GM19372 (cell line): ENCODE data around the gene NTMT1.
A peak's percentile ranks its signal among the peaks of the same experiment; 100 is the strongest.
"Not testable (repeated sequence)": the region's sequence is repeated elsewhere in the genome, so short reads cannot be mapped to it uniquely, and the experiment has no call there.

Experiments
- ATAC-seq: cut with Tn5 transposase; IDR thresholded peaks from one replicate; pipeline ENCODE4 v1.9.1; 2021; ENCODE audit warnings: mild to moderate bottlenecking, low read depth, moderate library complexity; ENCODE audit not compliant: unreplicated experiment

Gene NTMT1

GRCh38 chr9:129633848-129634247 is 7.9 kb downstream of the NTMT1 start:
- ATAC-seq, result no peak

- ATAC-seq, result no peak
Measured at GRCh38 chr9:129635099-129636065, 9.4 kb downstream of the NTMT1 start.

DNA sequence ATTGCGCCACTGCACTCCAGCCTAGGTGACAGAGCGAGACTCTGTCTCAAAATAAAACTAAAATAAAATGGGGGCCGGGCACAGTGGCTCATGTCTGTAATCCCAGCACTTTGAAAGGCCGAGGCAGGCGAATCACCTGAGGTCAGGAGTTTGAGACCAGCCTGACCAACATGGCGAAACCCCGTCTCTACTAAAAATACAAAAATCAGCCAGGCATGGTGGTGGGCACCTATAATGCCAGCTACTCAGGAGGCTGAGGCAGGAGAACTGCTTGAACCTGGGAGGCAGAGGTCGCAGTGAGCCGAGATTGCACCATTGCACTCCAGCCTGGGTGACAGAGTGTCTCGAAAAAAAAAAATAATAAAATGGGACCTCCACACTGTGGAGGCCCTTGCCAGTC is 10.4 kb downstream of the NTMT1 start:
- not testable (repeated sequence) for ATAC-seq

DNA sequence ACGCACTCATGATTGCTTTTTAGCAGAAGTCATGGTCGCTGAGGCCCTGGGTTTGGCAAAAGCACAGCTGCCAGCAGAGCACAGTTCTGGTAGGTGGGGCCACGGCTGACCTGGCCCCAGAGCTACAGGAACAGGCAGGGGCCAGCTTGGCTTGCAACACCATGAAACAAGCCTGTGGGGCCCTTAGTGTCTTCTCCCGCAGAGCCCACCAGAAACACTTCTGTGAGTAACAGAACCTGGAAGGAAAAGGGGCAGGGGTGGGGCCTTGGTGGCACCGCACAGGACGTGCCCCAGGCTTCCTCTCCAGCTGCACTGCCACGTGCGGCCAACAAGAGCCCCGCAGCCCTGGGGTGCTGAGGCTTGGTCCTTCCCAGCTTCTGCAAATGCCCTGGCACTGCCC is 11.1 kb downstream of the NTMT1 start:
- no peak for ATAC-seq

GRCh38 chr9:129637673-129638439 is 11.9 kb downstream of the NTMT1 start:
- ATAC-seq, result no peak

DNA sequence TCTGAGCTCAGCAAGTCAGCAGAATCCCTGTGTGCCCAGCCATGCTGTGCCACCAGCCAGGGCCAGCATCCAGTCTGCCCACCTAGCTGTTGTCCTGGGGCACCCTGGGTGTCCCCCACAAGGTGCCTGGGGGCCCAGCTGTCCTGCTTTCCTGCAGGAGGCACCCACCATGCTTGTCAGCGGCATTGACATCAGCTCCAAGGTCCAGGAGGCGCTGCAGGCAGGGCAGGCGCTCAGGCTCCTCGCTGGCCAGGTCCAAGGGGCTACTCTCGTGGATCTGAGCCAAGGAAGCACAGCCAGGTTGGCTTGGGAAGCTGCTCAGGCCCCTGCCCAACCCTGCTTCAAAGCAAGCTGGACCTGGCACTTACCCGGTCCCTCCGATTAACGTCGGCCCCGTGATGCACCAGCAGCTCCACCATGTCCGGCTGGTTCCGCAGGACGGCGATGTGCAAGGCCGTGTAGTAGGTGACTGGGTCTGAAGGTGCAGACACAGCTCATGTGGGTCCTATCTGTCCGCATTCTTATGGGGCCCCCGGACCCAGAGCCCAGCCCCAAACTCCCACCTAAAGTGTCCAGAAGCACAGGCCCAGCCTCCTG is 13.2 kb downstream of the NTMT1 start:
- no peak for ATAC-seq

DNA sequence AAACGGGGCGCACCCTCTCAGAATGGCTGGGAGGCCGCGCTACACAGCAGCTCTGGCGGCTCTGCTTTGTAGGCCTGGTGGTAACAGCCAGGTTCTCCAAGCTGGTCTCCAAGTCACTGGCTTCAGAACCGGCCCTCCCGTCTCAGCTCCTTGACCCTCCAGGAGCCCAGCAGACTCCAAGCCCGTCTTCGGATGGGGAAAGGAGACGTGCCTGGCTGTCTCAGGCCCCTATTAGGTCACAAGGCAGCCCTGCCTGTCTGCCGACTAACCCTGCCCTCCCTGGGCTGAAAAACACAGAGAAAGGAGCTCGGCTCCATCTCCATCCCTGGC is 13.8 kb downstream of the NTMT1 start:
- ATAC-seq, result no peak

DNA sequence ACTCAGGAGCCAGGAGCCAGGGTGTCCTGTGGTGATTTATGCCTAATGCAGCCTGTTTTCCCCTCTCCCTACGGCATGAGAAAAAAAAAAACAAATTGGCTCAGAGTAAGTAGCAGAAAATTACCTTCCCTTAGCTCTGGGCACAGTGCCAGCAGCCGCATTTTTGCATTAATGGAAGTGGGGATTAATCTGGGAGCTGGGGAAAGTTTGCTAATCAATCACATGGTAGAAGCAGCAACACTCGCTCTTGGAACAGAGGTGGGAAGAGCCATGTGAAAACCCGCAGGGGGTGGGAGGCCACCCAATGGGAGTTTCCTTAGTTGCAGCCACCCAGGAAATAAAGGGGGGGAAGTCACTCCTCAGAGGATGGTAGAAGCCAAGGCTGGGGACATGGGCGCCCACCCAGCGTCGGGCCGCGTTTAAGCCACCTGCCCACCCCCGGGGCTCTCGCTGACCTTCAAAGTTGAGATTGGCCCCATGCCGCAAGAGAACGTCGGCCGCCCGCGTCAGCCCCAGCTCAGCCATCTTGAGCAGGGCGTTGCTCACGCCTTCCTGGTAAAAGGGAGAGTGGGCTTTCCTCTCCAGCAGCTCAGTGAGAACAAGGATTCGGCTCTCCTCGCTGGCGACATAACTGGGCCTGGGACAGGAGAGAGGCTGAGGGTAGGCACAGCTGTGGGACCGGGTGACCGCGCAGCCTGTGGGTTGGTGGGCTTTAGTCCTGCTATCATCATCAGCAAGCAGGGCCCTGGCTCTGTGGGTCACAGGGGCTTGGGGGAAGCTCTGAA is 14.3 kb downstream of the NTMT1 start:
- no peak for ATAC-seq

GRCh38 chr9:129640871-129641749 is 15.1 kb downstream of the NTMT1 start:
- ATAC-seq, result peak; percentile 9

GRCh38 chr9:129641750-129642585 is 16.0 kb downstream of the NTMT1 start, which contains the start of gene ASB6:
ASB6 (minus strand) TSS chr9:129642151; CDS start chr9:129641999, 152 bp downstream.
- ATAC-seq, result peak; percentile 92

DNA sequence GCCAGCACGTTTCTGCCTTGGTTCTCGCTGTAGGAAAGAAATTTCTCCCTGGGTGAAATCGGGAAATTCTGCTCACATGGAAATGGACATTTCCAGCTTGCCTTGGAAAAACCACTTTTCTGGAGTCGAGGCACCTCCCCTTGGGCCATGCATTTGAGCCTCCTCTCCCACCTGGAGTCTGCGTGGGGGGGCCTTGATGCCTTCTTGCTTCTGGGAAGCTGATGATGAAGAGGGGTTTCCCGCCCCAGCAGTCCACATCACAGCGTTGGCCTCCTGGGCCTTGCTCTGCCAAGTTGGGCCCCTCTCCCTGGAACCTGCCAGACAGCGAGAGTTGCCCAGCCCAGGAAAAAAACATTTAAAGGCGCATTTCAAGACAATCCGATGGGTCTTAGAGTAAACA is 17.7 kb downstream of the NTMT1 start:
- no peak for ATAC-seq

GRCh38 chr9:129644365-129644764 is 18.4 kb downstream of the NTMT1 start:
- ATAC-seq, result no peak

DNA sequence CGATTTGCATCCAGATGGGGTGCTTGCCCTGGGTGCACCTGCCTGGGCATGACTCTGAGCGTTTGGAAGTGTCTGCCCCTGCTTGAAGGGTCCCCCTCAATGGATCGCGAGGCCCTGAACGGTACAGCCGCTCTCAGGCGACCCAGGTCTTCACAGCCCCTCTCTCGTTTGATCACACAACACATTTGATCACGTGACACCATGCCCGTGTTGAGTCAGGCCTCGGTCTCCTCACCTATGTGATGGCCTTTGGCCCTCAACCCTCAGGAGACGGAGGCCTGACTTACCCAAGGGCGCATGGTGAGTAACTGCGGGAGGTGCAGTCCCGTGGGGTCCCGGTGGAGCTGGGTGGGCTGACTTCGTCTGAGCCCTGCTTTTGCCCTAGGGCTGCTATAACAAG is 18.9 kb downstream of the NTMT1 start:
- ATAC-seq, result no peak

GRCh38 chr9:129646252-129646651 is 20.3 kb downstream of the NTMT1 start:
- ATAC-seq, result no peak

DNA sequence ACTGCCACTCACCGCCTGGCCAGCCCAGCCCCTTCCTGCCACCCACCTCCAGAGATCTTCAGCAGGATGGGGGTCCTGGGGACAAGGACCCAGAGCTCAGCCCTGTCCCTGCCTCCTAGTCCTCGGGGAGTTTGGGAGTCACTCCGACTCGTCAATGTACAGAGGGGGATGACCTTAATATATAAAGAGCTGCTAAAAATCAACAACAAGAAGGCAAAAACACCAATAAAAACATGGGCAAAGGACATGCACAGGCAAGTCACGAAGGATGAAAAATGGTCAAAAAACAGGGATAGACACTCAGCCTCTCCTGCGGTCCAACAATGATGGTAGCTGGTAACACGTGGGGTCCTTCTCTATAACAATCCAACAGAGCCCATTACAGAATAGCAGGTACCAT is 20.7 kb downstream of the NTMT1 start:
- no peak for ATAC-seq

DNA sequence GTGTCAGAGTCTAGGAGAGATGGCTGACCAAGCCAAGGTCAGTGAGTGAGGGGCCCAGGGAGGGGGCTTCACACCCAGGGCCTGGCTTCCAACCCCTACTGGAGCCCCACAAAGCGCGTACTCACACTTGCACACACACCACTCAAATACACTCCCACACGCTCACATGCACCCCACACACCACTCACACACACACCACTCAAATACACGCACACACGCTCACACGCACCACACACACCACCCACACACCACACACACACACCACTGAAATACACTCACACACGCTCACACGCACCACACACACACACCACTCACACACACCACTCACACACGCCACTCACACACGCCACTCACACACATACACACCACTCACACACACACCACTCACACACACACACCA is 21.7 kb downstream of the NTMT1 start:
- ATAC-seq, result no peak

GRCh38 chr9:129648092-129648763 is 22.3 kb downstream of the NTMT1 start:
- ATAC-seq, result no peak

GRCh38 chr9:129648764-129649115 is 22.8 kb downstream of the NTMT1 start:
- ATAC-seq, result no peak
